ENCODE data around the gene SLC2A9.

Gene SLC2A9

GRCh38 chr4:10020871-10021652 is at the start of gene SLC2A9:
SLC2A9 (minus strand) TSS chr4:10021497; CDS start chr4:10021429, 68 bp downstream.
- no peak for DNase-seq

- no peak for DNase-seq
Observed at GRCh38 chr4:10069075-10069642, 47.9 kb upstream of the SLC2A9 start.

- no peak for DNase-seq
Observed at GRCh38 chr4:10066670-10067651, 45.7 kb upstream of the SLC2A9 start.

GRCh38 chr4:10066206-10066605 is 44.9 kb upstream of the SLC2A9 start:
- no peak for DNase-seq

GRCh38 chr4:10063544-10064300 is 42.4 kb upstream of the SLC2A9 start:
- peak; percentile 7 for DNase-seq

- no peak for DNase-seq
Observed at GRCh38 chr4:10061650-10062415, 40.5 kb upstream of the SLC2A9 start.

GRCh38 chr4:10058371-10058770 is 37.1 kb upstream of the SLC2A9 start:
- no peak for DNase-seq

- no peak for DNase-seq
Observed at GRCh38 chr4:10057023-10057395, 35.7 kb upstream of the SLC2A9 start.

- no peak for DNase-seq
Observed at GRCh38 chr4:10056334-10057022, 35.2 kb upstream of the SLC2A9 start.

GRCh38 chr4:10055871-10056270 is 34.6 kb upstream of the SLC2A9 start:
- DNase-seq: no peak

- DNase-seq: no peak
Observed at GRCh38 chr4:10054571-10055041, 33.3 kb upstream of the SLC2A9 start.

- no peak for DNase-seq
Observed at GRCh38 chr4:10053635-10054453, 32.5 kb upstream of the SLC2A9 start.

- DNase-seq: no peak
Observed at GRCh38 chr4:10051517-10052135, 30.3 kb upstream of the SLC2A9 start.

GRCh38 chr4:10050721-10051120 is 29.4 kb upstream of the SLC2A9 start:
- DNase-seq: no peak

GRCh38 chr4:10050261-10050661 is 29.0 kb upstream of the SLC2A9 start:
- no peak for DNase-seq

GRCh38 chr4:10048941-10049697 is 27.8 kb upstream of the SLC2A9 start:
- DNase-seq: no peak

- no peak for DNase-seq
Observed at GRCh38 chr4:10047967-10048366, 26.7 kb upstream of the SLC2A9 start.

- no peak for DNase-seq
Observed at GRCh38 chr4:10046471-10046870, 25.2 kb upstream of the SLC2A9 start.

- DNase-seq: no peak
Observed at GRCh38 chr4:10045481-10045880, 24.2 kb upstream of the SLC2A9 start.
